OCI-LY7 (cell line): Measurements from ENCODE around the gene COMMD3. TPM values are rescaled to one million over a fixed set of nuclear protein-coding genes. Genes with fewer than 3 reads are reported as not detected.

Experiments used
- BruUV-seq: library from RNA; stranded (reverse); fragments of 400-500 nt; replicated peaks from 2 replicates; lab custom pipeline; 2021; lab: Mats Ljungman, UMichigan
- CTCF ChIA-PET: fragments of 300-600 bp; sonication (Branson Sonifier 250); formaldehyde crosslinking; loops from one replicate; lab custom pipeline; 2022; ENCODE audit warnings: antibody characterized with exemption; ENCODE audit not compliant: unreplicated experiment; lab: Charles Lee
- POLR2A ChIA-PET: fragments of 300-600 bp; sonication (Branson Sonifier 250); formaldehyde crosslinking; loops from one replicate; lab custom pipeline; 2022; ENCODE audit warnings: antibody characterized with exemption; lab: Charles Lee
- DNase-seq: peaks from one replicate; pipeline ENCODE4 v3.0.0-alpha.2; 2015; ENCODE audit warnings: low spot score
- H2AFZ ChIP-seq: fragments of 200-600 bp; sonication (generic), shearing (Covaris generic); 2 replicates; pipeline ENCODE4 v1.6.1; 2014; ENCODE audit warnings: mild to moderate bottlenecking, antibody characterized with exemption, low read length, moderate library complexity
- H3K27ac ChIP-seq: fragments of 200-600 bp; sonication (generic); 2 replicates; pipeline ENCODE4 v1.5.1; 2014; ENCODE audit warnings: mixed run types, low read depth, mild to moderate bottlenecking, moderate library complexity, low read length, inconsistent platforms; ENCODE audit not compliant: poor library complexity, severe bottlenecking
- H3K36me3 ChIP-seq: fragments of 200-600 bp; sonication (generic); 2 replicates; pipeline ENCODE4 v1.6.1; 2014; ENCODE audit warnings: mild to moderate bottlenecking, antibody characterized with exemption, low read length, moderate library complexity, mixed read lengths; ENCODE audit not compliant: insufficient read depth
- H3K4me1 ChIP-seq: fragments of 200-600 bp; sonication (generic); 2 replicates; pipeline ENCODE4 v1.5.1; 2014; ENCODE audit warnings: mild to moderate bottlenecking, low read length; ENCODE audit not compliant: insufficient read depth, poor library complexity, severe bottlenecking
- H3K4me2 ChIP-seq: fragments of 200-600 bp; sonication (generic); 2 replicates; pipeline ENCODE4 v1.6.1; 2014; ENCODE audit warnings: mild to moderate bottlenecking, low read length
- H3K4me3 ChIP-seq: fragments of 200-600 bp; sonication (generic); 2 replicates; pipeline ENCODE4 v1.5.1; 2014; ENCODE audit warnings: mild to moderate bottlenecking, low read depth, low read length; ENCODE audit not compliant: poor library complexity, severe bottlenecking
- H3K79me2 ChIP-seq: fragments of 200-600 bp; sonication (generic); 2 replicates; pipeline ENCODE4 v1.6.1; 2016; ENCODE audit warnings: low read depth, mild to moderate bottlenecking, low read length, moderate library complexity, mixed read lengths; ENCODE audit not compliant: insufficient read depth
- H3K9me2 ChIP-seq: fragments of 200-600 bp; sonication (generic); 2 replicates; pipeline ENCODE4 v1.6.1; 2016; ENCODE audit warnings: mild to moderate bottlenecking, low read length, mixed read lengths; ENCODE audit not compliant: insufficient read depth
- H3K9me3 ChIP-seq: fragments of 200-600 bp; sonication (generic); 2 replicates; pipeline ENCODE4 v1.6.1; 2014; ENCODE audit warnings: mild to moderate bottlenecking, mixed run types, low read length, mixed read lengths
- H4K20me1 ChIP-seq: fragments of 200-600 bp; sonication (generic); 2 replicates; pipeline ENCODE4 v1.6.1; 2014; ENCODE audit warnings: mild to moderate bottlenecking, antibody characterized with exemption, low read length, moderate library complexity, mixed read lengths; ENCODE audit not compliant: insufficient read depth
- EZH2phosphoT487 ChIP-seq: fragments of 200-600 bp; sonication (generic); IDR thresholded peaks from 2 replicates; pipeline ENCODE4 v1.6.1; 2018; ENCODE audit warnings: low read depth, borderline replicate concordance, mild to moderate bottlenecking, mixed run types, antibody characterized with exemption, low read length, moderate library complexity, mixed read lengths
- intact Hi-C: fragments of 100-400 bp; cut with micrococcal nuclease; formaldehyde crosslinking; loops from one replicate; pipeline ENCODE4 v1.10.0; 2022; ENCODE audit not compliant: unreplicated experiment
- total RNA-seq, 2 experiments: library from RNA; depleted of rRNA in 1 of 2; stranded (reverse); fragments of >200 nt in 1 of 2; shearing (Covaris generic) in 1 of 2; gene quantifications; 2 replicates each; pipeline ENCODE4 v1.2.3, GENCODE V29; 2014 to 2022
- TF ChIP-seq, protein P1 (sequence below): fragments of 200-600 bp; sonication (generic); conservative IDR thresholded peaks from 2 replicates; pipeline ENCODE4 v1.5.1; 2014; ENCODE audit warnings: mild to moderate bottlenecking, antibody characterized with exemption, low read length, moderate library complexity, mixed read lengths

The COMMD3 gene
- total RNA-seq, 2 experiments from 2014 or later, result 30.1 to 50.8 TPM

DNA sequence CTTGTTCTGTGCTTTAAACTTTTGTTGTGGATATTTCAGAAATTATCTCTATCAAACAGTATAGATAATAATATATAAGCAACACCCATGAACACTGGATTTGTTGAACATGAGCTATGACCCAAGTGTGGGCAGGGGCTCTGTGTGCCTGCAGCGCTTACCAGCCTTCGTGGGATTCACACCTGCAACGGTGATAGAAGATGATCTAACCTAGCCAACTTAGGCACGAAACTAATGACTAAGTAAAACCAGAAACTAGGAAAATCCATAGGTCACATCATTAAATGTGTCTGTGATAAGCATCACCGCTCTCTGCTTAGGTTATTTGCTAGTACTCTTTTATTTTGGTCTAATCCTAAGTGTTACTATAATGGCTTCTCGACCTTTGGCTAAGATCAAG lies 47.1 kb downstream of the COMMD3 start:
- CTCF ChIA-PET, result no interaction called here
- no peak overlapping the region for H3K4me3 ChIP-seq
- intact Hi-C loops, result no loop called here

DNA sequence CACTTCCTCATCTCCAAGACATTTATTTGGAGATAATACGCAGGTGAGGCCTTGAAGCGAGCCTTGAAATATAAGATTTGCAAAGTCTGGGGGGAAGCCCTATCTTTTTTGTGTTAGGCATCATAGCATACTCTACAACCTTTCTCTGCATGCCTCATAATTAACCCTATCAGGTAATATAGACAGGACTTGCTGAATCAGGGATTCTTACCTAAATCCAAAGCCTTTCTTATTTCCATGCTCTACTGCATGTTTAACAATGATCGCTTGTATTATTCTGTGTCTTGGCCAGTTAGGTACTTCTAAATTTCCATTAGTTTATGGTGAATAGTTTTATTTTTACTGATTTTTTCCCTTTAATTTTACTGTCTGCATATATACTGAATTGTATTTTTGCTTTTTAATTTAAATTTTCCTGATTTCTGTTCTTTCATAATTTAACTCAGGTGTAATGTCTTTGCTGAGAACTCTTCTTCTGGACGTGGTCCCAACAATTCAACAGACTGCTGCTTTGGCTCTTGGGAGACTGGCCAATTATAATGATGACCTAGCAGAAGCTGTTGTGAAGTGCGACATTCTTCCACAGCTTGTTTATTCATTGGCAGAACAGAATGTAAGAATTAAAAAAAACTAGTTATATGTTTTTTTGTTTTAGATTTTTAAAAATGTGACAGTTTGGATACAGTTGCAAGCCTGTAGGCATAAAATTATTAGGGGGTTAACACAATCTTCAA lies 48.4 kb downstream of the COMMD3 start:
- Histone ChIP-seq H3K79me2 (no peaks in the 10 kb centered on the region), H3K27ac (no peak overlapping the region), H3K4me3 (no peak overlapping the region), H2AFZ (no peak overlapping the region), H3K9me3 (no peaks in the 10 kb centered on the region), H4K20me1 (no peaks in the 10 kb centered on the region), H3K4me2 (no peak overlapping the region), H3K4me1 (no peaks in the 10 kb centered on the region), H3K9me2 (no peaks in the 10 kb centered on the region), H3K36me3 (no peaks in the 10 kb centered on the region)
- ChIA-PET POLR2A (interaction anchor here (0.5 to 2.6 kb wide), 7 partner anchors 13 to 652 kb away, joined by 3 to 11 read pairs (median 3); no protein-coding TSS in a partner anchor), CTCF (no interaction called here)
- TF ChIP-seq EZH2phosphoT487, result no peak
- TF ChIP-seq, protein P1, sequence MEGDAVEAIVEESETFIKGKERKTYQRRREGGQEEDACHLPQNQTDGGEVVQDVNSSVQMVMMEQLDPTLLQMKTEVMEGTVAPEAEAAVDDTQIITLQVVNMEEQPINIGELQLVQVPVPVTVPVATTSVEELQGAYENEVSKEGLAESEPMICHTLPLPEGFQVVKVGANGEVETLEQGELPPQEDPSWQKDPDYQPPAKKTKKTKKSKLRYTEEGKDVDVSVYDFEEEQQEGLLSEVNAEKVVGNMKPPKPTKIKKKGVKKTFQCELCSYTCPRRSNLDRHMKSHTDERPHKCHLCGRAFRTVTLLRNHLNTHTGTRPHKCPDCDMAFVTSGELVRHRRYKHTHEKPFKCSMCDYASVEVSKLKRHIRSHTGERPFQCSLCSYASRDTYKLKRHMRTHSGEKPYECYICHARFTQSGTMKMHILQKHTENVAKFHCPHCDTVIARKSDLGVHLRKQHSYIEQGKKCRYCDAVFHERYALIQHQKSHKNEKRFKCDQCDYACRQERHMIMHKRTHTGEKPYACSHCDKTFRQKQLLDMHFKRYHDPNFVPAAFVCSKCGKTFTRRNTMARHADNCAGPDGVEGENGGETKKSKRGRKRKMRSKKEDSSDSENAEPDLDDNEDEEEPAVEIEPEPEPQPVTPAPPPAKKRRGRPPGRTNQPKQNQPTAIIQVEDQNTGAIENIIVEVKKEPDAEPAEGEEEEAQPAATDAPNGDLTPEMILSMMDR, result no peak
- intact Hi-C loops, result no loop called here
- BruUV-seq, result no TSS peak
- DNase-seq, result no peak

More for the DNA sequence above, 47.1 kb downstream of the COMMD3 start:
- Histone ChIP-seq H3K79me2 (no peaks in the 10 kb centered on the region), H3K36me3 (no peaks in the 10 kb centered on the region), H3K4me2 (no peak overlapping the region), H2AFZ (no peak overlapping the region), H3K27ac (no peak overlapping the region), H3K9me2 (no peaks in the 10 kb centered on the region), H4K20me1 (no peaks in the 10 kb centered on the region), H3K4me1 (no peaks in the 10 kb centered on the region), H3K9me3 (no peaks in the 10 kb centered on the region)
- no TSS peak for BruUV-seq
- no peak for DNase-seq
- POLR2A ChIA-PET, result interaction anchor here (0.7 to 2.6 kb wide), 2 partner anchors 14 to 352 kb away, joined by 3 to 11 read pairs; no protein-coding TSS in a partner anchor
- TF ChIP-seq, protein P1, result no peak
- no peak for TF ChIP-seq EZH2phosphoT487

DNA sequence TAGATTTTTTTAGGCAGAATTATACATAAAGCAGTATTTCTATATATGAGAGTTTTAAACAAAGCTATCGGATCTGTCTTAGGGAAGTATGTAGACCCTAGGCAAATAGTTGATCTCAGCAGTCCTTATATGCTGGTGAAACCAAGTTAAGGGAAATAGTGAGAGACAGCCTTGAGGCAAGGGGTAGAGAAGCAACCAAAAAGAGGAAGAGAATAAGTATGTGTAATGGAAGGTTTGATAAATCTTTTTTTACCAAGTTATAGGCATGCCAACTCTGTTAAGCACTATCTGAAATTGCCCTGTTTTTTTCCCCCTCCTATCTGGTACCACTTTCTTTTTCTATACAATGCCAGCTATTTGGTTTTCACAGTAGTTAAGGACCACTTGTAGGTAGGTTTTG lies 49.0 kb downstream of the COMMD3 start:
- no peak overlapping the region for H3K4me2 ChIP-seq
- no TSS peak for BruUV-seq
- no peak overlapping the region for H3K4me3 ChIP-seq
- H3K36me3 ChIP-seq, result no peaks in the 10 kb centered on the region
- H3K9me2 ChIP-seq, result no peaks in the 10 kb centered on the region
- CTCF ChIA-PET, result no interaction called here
- POLR2A ChIA-PET, result interaction anchor here (1.0 to 1.5 kb wide), 3 partner anchors 12 to 19 kb away, joined by 3 to 4 read pairs (median 4); no protein-coding TSS in a partner anchor
- H2AFZ ChIP-seq, result no peak overlapping the region
- no peaks in the 10 kb centered on the region for H3K79me2 ChIP-seq
- DNase-seq, result no peak
- TF ChIP-seq, protein P1, result no peak
- TF ChIP-seq EZH2phosphoT487, result no peak
- no peak overlapping the region for H3K27ac ChIP-seq
- H3K4me1 ChIP-seq, result peaks cover 3% of the 10 kb centered on the region
- H3K9me3 ChIP-seq, result no peaks in the 10 kb centered on the region
- H4K20me1 ChIP-seq, result no peaks in the 10 kb centered on the region
- intact Hi-C loops, result no loop called here
